ENCODE data around the gene ODC1. TPM values are rescaled to one million over a fixed set of nuclear protein-coding genes. Genes with fewer than 3 reads are reported as not detected.

Gene ODC1
- polyA plus RNA-seq, 1 donor (not counting 4 experiments of a cell fraction or from before 2014, with no cell fraction given) = 637 TPM

- Histone ChIP-seq H3K4me3 (ENCODE audit: control insufficient read depth in 2 of 3, extremely low read depth in 1 of 3, insufficient read depth in 2 of 3, low read depth in 1 of 3, low read length in 3 of 3) (no peak overlapping the region), H3K4me2 (ENCODE audit: control insufficient read depth, extremely low read depth, insufficient read depth, low read depth, low read length) (no peak overlapping the region), H3K36me3 (ENCODE audit: control insufficient read depth in 2 of 2, extremely low read depth in 1 of 2, insufficient read depth in 2 of 2, low read length in 2 of 2) (peaks cover 33 to 64% of the 10 kb centered on the region in 2 experiments), H3K9me3 (ENCODE audit: control insufficient read depth, low read depth, low read length) (no peaks in the 10 kb centered on the region), H4K20me1 (ENCODE audit: control insufficient read depth, extremely low read depth, insufficient read depth, low read length) (peaks cover 19% of the 10 kb centered on the region), H2AFZ (ENCODE audit: control insufficient read depth, low read length) (no peak overlapping the region), H3K79me2 (ENCODE audit: control insufficient read depth, insufficient read depth, low read length) (peaks cover 11% of the 10 kb centered on the region), H3K27me3 (ENCODE audit: control insufficient read depth, extremely low read depth, insufficient read depth, low read length) (no peaks in the 10 kb centered on the region), H3K27ac (ENCODE audit: control insufficient read depth, insufficient read depth, low read length) (no peak overlapping the region), H3K9ac (ENCODE audit: control insufficient read depth, extremely low read depth, insufficient read depth, low read length) (no peak overlapping the region), H3K4me1 (ENCODE audit: control insufficient read depth, extremely low read depth, insufficient read depth, low read length) (peaks cover 10% of the 10 kb centered on the region), H3K9me1 (ENCODE audit: control insufficient read depth, extremely low read depth, insufficient read depth, low read length) (peaks cover 2% of the 10 kb centered on the region)
- dilution Hi-C loops (cut with MboI; ENCODE audit: extremely low pct_ligation_motif_present, low sequenced_read_pairs) = no loop called here
- FAIRE-seq (no peak), DNase-seq (ENCODE audit: low read depth, low spot score) (no peak)
- TF ChIP-seq EZH2 (IDR thresholded peaks at IDR 0.05; ENCODE audit: low read length) (no peak), CTCF (optimal IDR thresholded peaks at IDR 0.05 in 1 of 3, IDR thresholded peaks at IDR 0.05 in 1 of 3, conservative IDR thresholded peaks at IDR 0.05 in 1 of 3; ENCODE audit: extremely low read depth in 1 of 3, insufficient read depth in 2 of 3, low read length in 3 of 3) (no peak)
Observed at GRCh38 chr2:10441948-10442347, 6.2 kb downstream of the ODC1 start.

GRCh38 chr2:10440736-10441135 lies 7.4 kb downstream of the ODC1 start:
- Histone ChIP-seq H3K4me2 (ENCODE audit: control insufficient read depth, extremely low read depth, insufficient read depth, low read depth, low read length) (no peak overlapping the region), H3K79me2 (ENCODE audit: control insufficient read depth, insufficient read depth, low read length) (peaks cover 1% of the 10 kb centered on the region), H3K9me3 (ENCODE audit: control insufficient read depth, low read depth, low read length) (no peaks in the 10 kb centered on the region), H3K27ac (ENCODE audit: control insufficient read depth, insufficient read depth, low read length) (no peak overlapping the region), H4K20me1 (ENCODE audit: control insufficient read depth, extremely low read depth, insufficient read depth, low read length) (peaks cover 15% of the 10 kb centered on the region), H2AFZ (ENCODE audit: control insufficient read depth, low read length) (no peak overlapping the region), H3K4me1 (ENCODE audit: control insufficient read depth, extremely low read depth, insufficient read depth, low read length) (peaks cover under 1% of the 10 kb centered on the region), H3K9me1 (ENCODE audit: control insufficient read depth, extremely low read depth, insufficient read depth, low read length) (no peaks in the 10 kb centered on the region), H3K27me3 (ENCODE audit: control insufficient read depth, extremely low read depth, insufficient read depth, low read length) (no peaks in the 10 kb centered on the region), H3K36me3 (ENCODE audit: control insufficient read depth in 2 of 2, extremely low read depth in 1 of 2, insufficient read depth in 2 of 2, low read length in 2 of 2) (peaks cover 33 to 58% of the 10 kb centered on the region in 2 experiments), H3K4me3 (ENCODE audit: control insufficient read depth in 2 of 3, extremely low read depth in 1 of 3, insufficient read depth in 2 of 3, low read depth in 1 of 3, low read length in 3 of 3) (no peak overlapping the region), H3K9ac (ENCODE audit: control insufficient read depth, extremely low read depth, insufficient read depth, low read length) (no peak overlapping the region)
- dilution Hi-C loops (cut with MboI; ENCODE audit: extremely low pct_ligation_motif_present, low sequenced_read_pairs) = no loop called here
- DNase-seq (ENCODE audit: low read depth, low spot score) = no peak
- no peak for TF ChIP-seq CTCF (optimal IDR thresholded peaks at IDR 0.05 in 1 of 3, IDR thresholded peaks at IDR 0.05 in 1 of 3, conservative IDR thresholded peaks at IDR 0.05 in 1 of 3; ENCODE audit: extremely low read depth in 1 of 3, insufficient read depth in 2 of 3, low read length in 3 of 3)
- no peak for TF ChIP-seq EZH2 (IDR thresholded peaks at IDR 0.05; ENCODE audit: low read length)
- FAIRE-seq = no peak
